ENCODE data around the gene AKNAD1. TPM values are rescaled to one million over a fixed set of nuclear protein-coding genes. Genes with fewer than 3 reads are reported as not detected.

Gene AKNAD1
- total and polyA plus RNA-seq, 10 of the 15 experiments (the other 5 are each of a cell fraction or from before 2014, with no cell fraction given), result 0.05 to 0.13 (median 0.10) TPM; not detected in 7

DNA sequence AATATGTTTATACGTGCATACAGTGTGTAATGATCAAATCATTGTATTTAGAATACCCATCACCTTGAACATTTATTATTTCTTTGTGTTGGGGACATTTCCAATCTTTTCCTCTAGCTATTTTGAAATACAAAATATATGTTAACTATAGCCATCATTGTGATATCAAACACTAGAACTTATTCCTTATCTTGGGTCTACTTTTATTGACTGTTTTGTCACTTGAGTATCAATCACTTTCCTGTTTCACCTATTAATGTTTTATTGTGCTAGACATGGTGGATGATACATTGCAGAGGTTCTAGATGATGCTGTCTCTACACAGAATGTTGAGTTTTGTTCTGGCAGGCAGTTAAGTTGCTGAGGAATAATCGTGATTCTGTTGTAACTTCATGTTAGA lies 64.5 kb downstream of the AKNAD1 start (continued):
- no peak for TF ChIP-seq CBX5 (IDR thresholded peaks at IDR 0.05; ENCODE audit: low read depth)
- TF ChIP-seq, protein P1, sequence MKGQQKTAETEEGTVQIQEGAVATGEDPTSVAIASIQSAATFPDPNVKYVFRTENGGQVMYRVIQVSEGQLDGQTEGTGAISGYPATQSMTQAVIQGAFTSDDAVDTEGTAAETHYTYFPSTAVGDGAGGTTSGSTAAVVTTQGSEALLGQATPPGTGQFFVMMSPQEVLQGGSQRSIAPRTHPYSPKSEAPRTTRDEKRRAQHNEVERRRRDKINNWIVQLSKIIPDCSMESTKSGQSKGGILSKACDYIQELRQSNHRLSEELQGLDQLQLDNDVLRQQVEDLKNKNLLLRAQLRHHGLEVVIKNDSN (IDR thresholded peaks at IDR 0.05; ENCODE audit: borderline replicate concordance, extremely low read length, insufficient read depth, low read depth, low read length), result no peak
- TF ChIP-seq GATAD2B (conservative IDR thresholded peaks at IDR 0.05; ENCODE audit: low read depth), result no peak

GRCh38 chr1:108791790-108792189 lies 65.1 kb downstream of the AKNAD1 start:
- BruUV-seq (replicated peaks), result no TSS peak
- WGBS (ENCODE audit: insufficient coverage, insufficient replicate concordance, low lambda C conversion rate, missing lambda C conversion rate), result 11% methylated on average over 1 of the region's 1 CpG
- CTCF ChIA-PET, result no interaction called here
- DNase-seq (ENCODE audit: low read depth, low spot score) (no peak), ATAC-seq (no peak), FAIRE-seq (no peak)
- Histone ChIP-seq H4K20me1 (ENCODE audit: control insufficient read depth, insufficient read depth) (no peaks in the 10 kb centered on the region), H3K4me3 (no peak overlapping the region), H3K9me3 (replicated peaks; ENCODE audit: control insufficient read depth, insufficient read depth, low read length) (peaks cover 7% of the 10 kb centered on the region; the same call in 2 of the 3 replicates), H3K36me3 (ENCODE audit: control insufficient read depth in 2 of 2, insufficient read depth in 2 of 2, low read length in 1 of 2) (peaks cover 0 to 3% of the 10 kb centered on the region in 2 experiments; a peak in 1 of 4 replicates), H3K27me3 (replicated peaks in 1 of 2; ENCODE audit: control insufficient read depth in 2 of 2, insufficient read depth in 2 of 2, low read length in 1 of 2) (no peaks in the 10 kb centered on the region), H3K27ac (ENCODE audit: control insufficient read depth, insufficient read depth) (no peak overlapping the region), H3K9ac (ENCODE audit: control insufficient read depth, insufficient read depth, low read length) (no peak overlapping the region), H3K79me2 (ENCODE audit: control insufficient read depth, insufficient read depth, low read length) (no peaks in the 10 kb centered on the region), H3K4me2 (ENCODE audit: control insufficient read depth, insufficient read depth) (no peak overlapping the region), H3K4me1 (ENCODE audit: control insufficient read depth, insufficient read depth, low read length) (no peaks in the 10 kb centered on the region), H2AFZ (ENCODE audit: control insufficient read depth, low read depth, low read length) (no peak overlapping the region)
- SMC1A ChIA-PET (ENCODE audit: uncharacterized antibody, unreplicated experiment), result no interaction called here
- TF ChIP-seq SUPT20H (IDR thresholded peaks at IDR 0.05; ENCODE audit: borderline replicate concordance, control insufficient read depth, low read depth, low read length), result no peak
- TF ChIP-seq MEF2B (IDR thresholded peaks at IDR 0.05; ENCODE audit: partially characterized antibody, poor library complexity, severe bottlenecking), result no peak
- no peak for TF ChIP-seq NFIC (IDR thresholded peaks at IDR 0.05; ENCODE audit: low read depth, low read length)
- no peak for TF ChIP-seq EED (IDR thresholded peaks at IDR 0.05; ENCODE audit: low read depth)
- TF ChIP-seq STAT1 (conservative IDR thresholded peaks at IDR 0.05), result no peak
- TF ChIP-seq NKRF (conservative IDR thresholded peaks at IDR 0.05), result no peak
- RAD21 ChIA-PET (ENCODE audit: unreplicated experiment), result no interaction called here
- in situ Hi-C loops (cut with MboI), result no loop called here
- POLR2A ChIA-PET, result no interaction called here
- intact Hi-C loops (cut with micrococcal nuclease; ENCODE audit: unreplicated experiment), result no loop called here

Data from GM12878 (cell line).